Measurements from ENCODE around the gene PDE11A.

Gene PDE11A

GRCh38 chr2:177668617-177669016, 404.0 kb downstream of the PDE11A start:
- no peak for DNase-seq
- Histone ChIP-seq H3K36me3 (no peaks in the 10 kb centered on the region), H3K27me3 (no peaks in the 10 kb centered on the region), H3K4me3 (ENCODE audit: low read depth, low read length) (no peak overlapping the region), H3K9me3 (no peaks in the 10 kb centered on the region), H3K4me1 (no peaks in the 10 kb centered on the region)
- no peak for TF ChIP-seq CTCF (IDR thresholded peaks at IDR 0.05; ENCODE audit: low read depth, low read length)

DNA sequence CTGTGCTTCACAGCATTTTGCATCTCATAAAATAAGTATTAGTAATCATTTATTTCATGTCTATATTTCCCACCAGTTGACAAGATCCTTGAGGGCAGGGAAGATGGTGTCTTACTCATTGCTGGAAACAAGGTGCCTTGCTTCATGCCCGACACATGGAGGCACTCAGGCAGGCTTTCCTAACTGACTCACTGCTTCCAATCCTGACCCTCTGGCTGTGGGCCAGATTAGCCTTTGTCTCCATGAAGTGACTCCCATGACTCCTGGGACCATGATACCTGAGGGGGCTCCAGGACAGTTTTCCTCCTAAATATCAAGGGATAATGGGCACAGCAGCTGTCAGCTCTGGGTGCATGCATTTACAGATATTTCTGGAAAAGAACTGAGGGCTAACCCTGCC, 405.0 kb downstream of the PDE11A start:
- Histone ChIP-seq H3K36me3 (no peaks in the 10 kb centered on the region), H3K4me1 (no peaks in the 10 kb centered on the region), H3K27me3 (no peaks in the 10 kb centered on the region), H3K4me3 (ENCODE audit: low read depth, low read length) (no peak overlapping the region), H3K9me3 (no peaks in the 10 kb centered on the region)
- no peak for TF ChIP-seq CTCF (IDR thresholded peaks at IDR 0.05; ENCODE audit: low read depth, low read length)
- DNase-seq = peak; percentile 34

- Histone ChIP-seq H3K36me3 (no peaks in the 10 kb centered on the region), H3K27me3 (no peaks in the 10 kb centered on the region), H3K4me3 (ENCODE audit: low read depth, low read length) (no peak overlapping the region), H3K9me3 (no peaks in the 10 kb centered on the region), H3K4me1 (no peaks in the 10 kb centered on the region)
- DNase-seq = no peak
- no peak for TF ChIP-seq CTCF (IDR thresholded peaks at IDR 0.05; ENCODE audit: low read depth, low read length)
Measured at GRCh38 chr2:177666408-177666807, 406.2 kb downstream of the PDE11A start.

GRCh38 chr2:177665948-177666347, 406.6 kb downstream of the PDE11A start:
- Histone ChIP-seq H3K9me3 (no peaks in the 10 kb centered on the region), H3K27me3 (no peaks in the 10 kb centered on the region), H3K36me3 (no peaks in the 10 kb centered on the region), H3K4me1 (no peaks in the 10 kb centered on the region), H3K4me3 (ENCODE audit: low read depth, low read length) (no peak overlapping the region)
- no peak for TF ChIP-seq CTCF (IDR thresholded peaks at IDR 0.05; ENCODE audit: low read depth, low read length)
- DNase-seq = no peak

DNA sequence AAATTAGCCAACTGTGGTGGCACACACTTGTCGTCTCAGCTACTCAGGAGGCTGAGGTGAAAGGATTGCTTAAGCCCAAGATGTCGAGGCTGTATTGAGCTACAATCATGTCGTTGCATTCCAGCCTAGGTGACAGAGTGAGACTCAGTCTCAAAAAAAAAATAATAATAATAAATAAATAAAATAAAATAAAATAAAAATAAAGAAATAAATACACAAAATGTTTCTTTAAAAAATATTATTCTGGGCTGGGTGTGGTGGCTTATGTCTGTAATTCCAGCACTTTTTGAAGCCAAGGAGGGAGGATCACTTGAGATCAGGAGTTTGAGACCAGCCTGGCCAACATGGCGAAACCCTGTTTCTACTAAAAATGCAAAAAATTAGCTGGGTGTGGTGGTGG, 407.2 kb downstream of the PDE11A start:
- no peaks in the 10 kb centered on the region for H3K27me3 ChIP-seq
- no peaks in the 10 kb centered on the region for H3K36me3 ChIP-seq
- TF ChIP-seq CTCF (IDR thresholded peaks at IDR 0.05; ENCODE audit: low read depth, low read length) = no peak
- no peak for DNase-seq
- no peaks in the 10 kb centered on the region for H3K9me3 ChIP-seq
- H3K4me1 ChIP-seq = no peaks in the 10 kb centered on the region
- no peak overlapping the region for H3K4me3 ChIP-seq (ENCODE audit: low read depth, low read length)

DNA sequence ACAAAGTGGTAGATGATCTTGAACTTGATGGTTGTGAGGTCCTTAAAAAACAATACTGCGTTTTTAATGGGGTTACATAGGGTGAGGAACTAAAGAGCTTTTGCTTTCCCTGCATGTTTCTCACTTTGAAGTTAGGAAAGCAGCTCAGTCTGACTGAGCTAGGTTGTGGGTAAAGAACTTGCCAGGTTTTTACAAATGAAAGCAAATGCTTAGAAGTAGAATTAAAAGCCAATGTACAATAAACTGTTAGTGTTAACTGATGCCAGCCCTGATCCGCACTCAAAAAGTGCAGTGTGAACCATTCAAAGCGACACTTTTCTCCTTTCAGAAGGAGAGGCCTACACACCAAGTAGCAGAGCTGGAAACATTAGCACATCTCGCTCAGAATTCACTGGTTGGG, 409.7 kb downstream of the PDE11A start:
- no peaks in the 10 kb centered on the region for H3K27me3 ChIP-seq
- TF ChIP-seq CTCF (IDR thresholded peaks at IDR 0.05; ENCODE audit: low read depth, low read length) = no peak
- no peak for DNase-seq
- H3K4me3 ChIP-seq (ENCODE audit: low read depth, low read length) = no peak overlapping the region
- H3K36me3 ChIP-seq = no peaks in the 10 kb centered on the region
- no peaks in the 10 kb centered on the region for H3K9me3 ChIP-seq
- no peaks in the 10 kb centered on the region for H3K4me1 ChIP-seq

All from BE2C (cell line).